K562 (cell line): Measurements from ENCODE around the gene GBP7. TPM values are rescaled to one million over a fixed set of nuclear protein-coding genes. Genes with fewer than 3 reads are reported as not detected.

ENCODE experiments used
- ATAC-seq: fragments of 200-7000 bp; cut with Tn5 transposase; 3 replicates; pipeline ENCODE4 v1.9.1; 2020; ENCODE audit warnings: moderate library complexity
- BruUV-seq: library from RNA; stranded (reverse); fragments of 400-500 nt; replicated peaks from 2 replicates; lab custom pipeline; 2021; lab: Mats Ljungman, UMichigan
- CTCF ChIA-PET: fragments of 300-600 bp; formaldehyde crosslinking; extraction: SDS; loops from one replicate; lab custom pipeline; 2021; ENCODE audit warnings: low intra/inter-chr PET ratio; lab: Yijun Ruan, JAX
- POLR2A ChIA-PET: fragments of 300-600, 350-650 bp; sonication (Branson Sonifier 250); formaldehyde crosslinking; extraction: SDS; loops from one replicate; lab custom pipeline; 2021; ENCODE audit warnings: antibody characterized with exemption, inconsistent platforms; lab: Yijun Ruan, JAX
- DNase-seq, 4 experiments: peaks; one replicate each; pipeline versions ENCODE4 v3.0.0 to v3.0.0-alpha.2; 2011 to 2018; ENCODE audit warnings: low spot score in 3 of 4, mixed read lengths in 3 of 4; ENCODE audit errors: extremely low read depth in 1 of 4
- FAIRE-seq: peaks from 2 replicates; lab custom pipeline; 2011; peaks lifted over from hg19 to GRCh38; lab: Jason Lieb, UNC
- H2AFZ ChIP-seq: 2 replicates; pipeline ENCODE4 v1.6.0; 2011; ENCODE audit warnings: low read depth, low read length, control low read depth, inconsistent platforms
- H3K27ac ChIP-seq: fragments of 200-600 bp; 3 replicates; pipeline ENCODE4 v1.8.0; 2011; ENCODE audit warnings: low read depth, mild to moderate bottlenecking, control low read depth, inconsistent platforms, low read length, moderate library complexity, mixed read lengths; ENCODE audit errors: extremely low read depth
- H3K27me3 ChIP-seq, 2 experiments: fragments of 300-600 bp in 1 of 2; 2 replicates in 1 of 2; 3 replicates in 1 of 2; pipeline versions ENCODE4 v1.6.0 to v1.8.0; 2011; ENCODE audit warnings: inconsistent platforms in 2 of 2, low read length in 2 of 2, mild to moderate bottlenecking in 1 of 2, mixed read lengths in 1 of 2, moderate library complexity in 1 of 2; ENCODE audit not compliant: control insufficient read depth in 2 of 2, insufficient read depth in 2 of 2
- H3K36me3 ChIP-seq: fragments of 300-600 bp; 3 replicates; pipeline ENCODE4 v1.8.0; 2011; ENCODE audit warnings: mild to moderate bottlenecking, low read length, inconsistent platforms; ENCODE audit not compliant: control insufficient read depth, insufficient read depth
- H3K4me1 ChIP-seq, 2 experiments: fragments of 200-600 bp in 1 of 2; replicated peaks in 1 of 2; 2 replicates in 1 of 2; 3 replicates in 1 of 2; pipeline versions ENCODE4 v1.5.1 to v1.8.0; 2011; ENCODE audit warnings: inconsistent platforms in 2 of 2, low read length in 2 of 2, mild to moderate bottlenecking in 1 of 2, mixed read lengths in 1 of 2, moderate library complexity in 1 of 2; ENCODE audit not compliant: control insufficient read depth in 2 of 2, insufficient read depth in 2 of 2
- H3K4me2 ChIP-seq: 2 replicates; pipeline ENCODE4 v1.6.1; 2011; ENCODE audit warnings: low read length, control low read depth, inconsistent platforms, mixed read lengths; ENCODE audit not compliant: insufficient read depth
- H3K4me3 ChIP-seq: fragments of 200-600 bp; sonication (generic), shearing (Covaris generic); 2 replicates; pipeline ENCODE4 v1.5.1; 2016; ENCODE audit warnings: control low read depth, inconsistent platforms
- H3K79me2 ChIP-seq: fragments of 200-600 bp; 3 replicates; pipeline ENCODE4 v1.8.0; 2011; ENCODE audit warnings: low read length, inconsistent platforms; ENCODE audit not compliant: control insufficient read depth, insufficient read depth
- H3K9ac ChIP-seq, 2 experiments: 2 replicates each; pipeline versions ENCODE4 v1.6.0 to v1.6.1; 2011; ENCODE audit warnings: low read depth in 2 of 2, low read length in 2 of 2, control low read depth in 1 of 2, inconsistent platforms in 1 of 2, mild to moderate bottlenecking in 1 of 2, mixed read lengths in 1 of 2; ENCODE audit not compliant: insufficient read depth in 1 of 2
- H3K9me1 ChIP-seq: one replicate; pipeline ENCODE4 v1.6.0; 2011; ENCODE audit warnings: inconsistent platforms, mild to moderate bottlenecking, low read length, moderate library complexity; ENCODE audit not compliant: control insufficient read depth, insufficient read depth
- H3K9me3 ChIP-seq: replicated peaks from 2 replicates; pipeline ENCODE4 v1.5.1; 2011; ENCODE audit warnings: low read depth, low read length, inconsistent platforms; ENCODE audit not compliant: control insufficient read depth, insufficient read depth
- H4K20me1 ChIP-seq: replicated peaks from 2 replicates; pipeline ENCODE4 v1.6.1; 2011; ENCODE audit warnings: low read length, inconsistent platforms, mixed read lengths; ENCODE audit not compliant: control insufficient read depth, insufficient read depth
- CTBP1 ChIP-seq: fragments of 450-650 bp; IDR thresholded peaks from 2 replicates; pipeline ENCODE4 v1.6.1; 2016; ENCODE audit warnings: borderline replicate concordance
- EHMT2 ChIP-seq: fragments of 450-650 bp; IDR thresholded peaks from 2 replicates; pipeline ENCODE4 v1.6.1; 2018; ENCODE audit warnings: antibody characterized with exemption
- EP300 ChIP-seq: IDR thresholded peaks from 2 replicates; pipeline ENCODE4 v1.6.1; 2012; ENCODE audit warnings: low read length, improper control_type of control experiment
- HDAC6 ChIP-seq: IDR thresholded peaks from 2 replicates; pipeline ENCODE4 v1.6.1; 2012; ENCODE audit warnings: low read depth, mild to moderate bottlenecking, control low read depth, inconsistent platforms, low read length, moderate library complexity
- HES1 ChIP-seq: fragments of 450-650 bp; IDR thresholded peaks from 2 replicates; pipeline ENCODE4 v1.6.1; 2016; ENCODE audit warnings: low read depth, mild to moderate bottlenecking, moderate library complexity
- HOXB6 ChIP-seq: fragments of 250-450 bp; sonication (Bioruptor Pico); IDR thresholded peaks from 2 replicates; pipeline ENCODE4 v1.5.1; 2022; ENCODE audit warnings: mild to moderate bottlenecking, borderline replicate concordance
- KLF16 ChIP-seq: IDR thresholded peaks from 2 replicates; pipeline ENCODE4 v1.6.1; 2016; ENCODE audit warnings: antibody characterized with exemption
- LARP7 ChIP-seq: fragments of 450-650 bp; IDR thresholded peaks from 2 replicates; pipeline ENCODE4 v1.6.1; 2016
- NCOA1 ChIP-seq: fragments of 450-650 bp; IDR thresholded peaks from 2 replicates; pipeline ENCODE4 v1.6.1; 2016; ENCODE audit warnings: low read depth
- NFIX ChIP-seq: fragments of 250-450 bp; sonication (Bioruptor Pico); IDR thresholded peaks from 2 replicates; pipeline ENCODE4 v1.4.0; 2020; ENCODE audit warnings: low read depth, mild to moderate bottlenecking, moderate library complexity
- PYGO2 ChIP-seq: fragments of 450-650 bp; IDR thresholded peaks from 2 replicates; pipeline ENCODE4 v1.6.1; 2016; ENCODE audit warnings: mild to moderate bottlenecking, missing genetic modification characterization, moderate library complexity, missing compliant biosample characterization
- RFX1 ChIP-seq: fragments of 450-650 bp; IDR thresholded peaks from 2 replicates; pipeline ENCODE4 v1.6.1; 2016; ENCODE audit warnings: mild to moderate bottlenecking, moderate library complexity
- SMARCC2 ChIP-seq: fragments of 450-650 bp; IDR thresholded peaks from 2 replicates; pipeline ENCODE4 v1.6.1; 2017; ENCODE audit warnings: antibody characterized with exemption, moderate library complexity, mild to moderate bottlenecking, low read depth
- TAF15 ChIP-seq: fragments of 200-400 bp; formaldehyde crosslinking; IDR thresholded peaks from 2 replicates; pipeline ENCODE4 v1.6.1; 2017; ENCODE audit warnings: mild to moderate bottlenecking, low read depth, low read length, moderate library complexity
- UBTF ChIP-seq, 2 experiments: IDR thresholded peaks; 2 replicates each; pipeline ENCODE4 v1.6.1; 2012; ENCODE audit warnings: improper control_type of control experiment in 2 of 2, low read depth in 2 of 2, low read length in 2 of 2, borderline replicate concordance in 1 of 2
- XRCC5 ChIP-seq: fragments of 200-400 bp; formaldehyde crosslinking; IDR thresholded peaks from 2 replicates; pipeline ENCODE4 v1.6.1; 2017; ENCODE audit warnings: low read depth, mild to moderate bottlenecking, low read length
- ZNF277 ChIP-seq: fragments of 250-450 bp; sonication (Bioruptor Pico); IDR thresholded peaks from 2 replicates; pipeline ENCODE4 v1.8.0; 2022; ENCODE audit warnings: inconsistent platforms, mild to moderate bottlenecking, moderate library complexity, borderline replicate concordance
- ZNF282 ChIP-seq: sonication (generic); formaldehyde crosslinking; IDR thresholded peaks from 2 replicates; pipeline ENCODE4 v1.8.1; 2023; ENCODE audit warnings: missing genetic modification reagents
- ZNF583 ChIP-seq: fragments of 250-450 bp; sonication (Bioruptor Pico); IDR thresholded peaks from 2 replicates; pipeline ENCODE4 v1.4.0; 2020
- ZNF780A ChIP-seq: fragments of 250-450 bp; sonication (Bioruptor Pico); IDR thresholded peaks from 2 replicates; pipeline ENCODE4 v1.5.0; 2021; ENCODE audit warnings: mild to moderate bottlenecking
- WGBS: fragments of 100-300 bp; shearing (Covaris generic); methylation state at CpG from one replicate; pipeline ENCODE4 v1.1.6; 2016; ENCODE audit warnings: low coverage, mixed read lengths; ENCODE audit not compliant: insufficient coverage; ENCODE audit errors: missing lambda C conversion rate; 5-methylcytosine and 5-hydroxymethylcytosine counted together
- in situ Hi-C: fragments of 300-500 bp; cut with MboI; formaldehyde crosslinking; loops from 4 replicates; pipeline ENCODE4 v1.15.0; 2018; ENCODE audit warnings: inconsistent platforms, mixed read lengths
- intact Hi-C: fragments of 100-400 bp; cut with micrococcal nuclease; formaldehyde crosslinking; loops from 2 replicates; pipeline ENCODE4 v1.14.2; 2022
- polyA plus RNA-seq, 8 experiments: library from polyadenylated mRNA; depleted of rRNA in 4 of 8; stranded (reverse) in 5 of 8; unstranded in 3 of 8; fragments of >200 nt; fragmentation: Nextera tagmentation in 2 of 8; fragmentation: Illumina TruSeq in 1 of 8; extraction: Ambion mirVana in 2 of 8; extraction: Trizol in 1 of 8; gene quantifications; 2 replicates each; pipeline versions ENCODE4 v1.2.1 to v1.2.3, GENCODE V29; 2011 to 2014; ENCODE audit warnings: inconsistent platforms in 1 of 8, missing spikeins in 1 of 8
- total RNA-seq, 7 experiments: library from RNA; depleted of rRNA in 6 of 7; stranded (reverse); fragments of >200 nt in 6 of 7; fragmentation: Illumina TruSeq in 2 of 7; extraction: Trizol in 2 of 7; gene quantifications; 2 replicates each; pipeline versions ENCODE4 v1.2.1 to v1.2.3, GENCODE V29; 2011 to 2021; ENCODE audit warnings: low replicate concordance in 1 of 7

The GBP7 gene
- total and polyA plus RNA-seq, 9 of the 15 experiments (the other 6 are each of a cell fraction or from before 2014, with no cell fraction given): 0.03 TPM; not detected in 8

GRCh38 chr1:89142160-89142559 is 33.6 kb downstream of the GBP7 start:
- TF ChIP-seq ZNF780A (CRISPR knock-in tag) (no peak), TAF15 (no peak), HES1 (no peak), NFIX (CRISPR knock-in tag) (no peak), XRCC5 (no peak), RFX1 (no peak), EP300 (no peak), UBTF (IDR thresholded peaks at IDR 0.05; ENCODE audit: borderline replicate concordance in 1 of 2, low read depth in 2 of 2, low read length in 2 of 2) (no peak), HOXB6 (CRISPR knock-in tag) (no peak), KLF16 (no peak), SMARCC2 (no peak), PYGO2 (tag) (no peak), NCOA1 (no peak), LARP7 (no peak), EHMT2 (no peak), CTBP1 (no peak), ZNF583 (CRISPR knock-in tag) (no peak), ZNF282 (CRISPR knock-in tag) (no peak), ZNF277 (CRISPR knock-in tag) (no peak), HDAC6 (no peak)
- Histone ChIP-seq H3K36me3 (no peaks in the 10 kb centered on the region), H2AFZ (no peak overlapping the region), H3K9me3 (no peaks in the 10 kb centered on the region), H3K9ac (no peak overlapping the region), H4K20me1 (no peaks in the 10 kb centered on the region), H3K4me1 (no peaks in the 10 kb centered on the region), H3K27ac (no peak overlapping the region), H3K9me1 (no peaks in the 10 kb centered on the region), H3K79me2 (no peaks in the 10 kb centered on the region), H3K4me3 (no peak overlapping the region), H3K4me2 (no peak overlapping the region), H3K27me3 (no peaks in the 10 kb centered on the region)
- ChIA-PET CTCF (no interaction called here), POLR2A (no interaction called here)
- BruUV-seq: no TSS peak
- in situ Hi-C loops (no loop called here), intact Hi-C loops (no loop called here)
- FAIRE-seq (no peak), ATAC-seq (no peak), DNase-seq (no peak)
- WGBS: 2% methylated on average over 4 of the region's 4 CpGs
